ENCODE data around the gene IAH1.

IAH1 gene

GRCh38 chr2:9462313-9462712, 12.0 kb upstream of the IAH1 start:
- peaks cover 7 to 14% of the 10 kb centered on the region in 2 donors for H3K4me1 Mint-ChIP-seq (ENCODE audit: low read depth in 2 of 2)
- ATAC-seq (replicated peaks) (no peak), DNase-seq (no peak)
- H3K27me3 Mint-ChIP-seq, result no peaks in the 10 kb centered on the region
- H3K4me3 Mint-ChIP-seq, result no peak overlapping the region
- no peaks in the 10 kb centered on the region for H3K9me3 Mint-ChIP-seq
- H3K27ac Mint-ChIP-seq, result no peak overlapping the region
- H3K36me3 Mint-ChIP-seq (ENCODE audit: insufficient read depth), result peaks cover 32% of the 10 kb centered on the region

GRCh38 chr2:9462886-9463697, 11.3 kb upstream of the IAH1 start:
- H3K27ac Mint-ChIP-seq, result peak overlapping the region; percentile 69 to 78
- peaks cover 7 to 14% of the 10 kb centered on the region in 2 donors for H3K4me1 Mint-ChIP-seq (ENCODE audit: low read depth in 2 of 2)
- ATAC-seq (replicated peaks) (peak; percentile 77), DNase-seq (no peak)
- H3K27me3 Mint-ChIP-seq, result no peaks in the 10 kb centered on the region
- no peaks in the 10 kb centered on the region for H3K9me3 Mint-ChIP-seq
- no peak overlapping the region for H3K4me3 Mint-ChIP-seq
- H3K36me3 Mint-ChIP-seq (ENCODE audit: insufficient read depth), result peaks cover 27% of the 10 kb centered on the region

GRCh38 chr2:9463698-9464034, 10.7 kb upstream of the IAH1 start:
- Mint-ChIP-seq H3K27me3 (no peaks in the 10 kb centered on the region), H3K36me3 (ENCODE audit: insufficient read depth) (peaks cover 26% of the 10 kb centered on the region), H3K9me3 (no peaks in the 10 kb centered on the region), H3K4me1 (ENCODE audit: low read depth in 2 of 2) (peaks cover 7 to 14% of the 10 kb centered on the region in 2 donors), H3K4me3 (no peak overlapping the region), H3K27ac (peak overlapping the region; percentile 69 to 78)
- ATAC-seq (replicated peaks) (peak; percentile 90), DNase-seq (peak in 2 of 3 experiments; percentile 5 to 13)

GRCh38 chr2:9465170-9465569, 9.2 kb upstream of the IAH1 start:
- H3K4me1 Mint-ChIP-seq (ENCODE audit: low read depth in 2 of 2), result peaks cover 7 to 14% of the 10 kb centered on the region in 2 donors
- peaks cover 16% of the 10 kb centered on the region for H3K36me3 Mint-ChIP-seq (ENCODE audit: insufficient read depth)

GRCh38 chr2:9466147-9466683, 8.1 kb upstream of the IAH1 start:
- Mint-ChIP-seq H3K27ac (no peak overlapping the region), H3K4me3 (no peak overlapping the region), H3K27me3 (no peaks in the 10 kb centered on the region), H3K36me3 (ENCODE audit: insufficient read depth) (peaks cover 10% of the 10 kb centered on the region), H3K9me3 (no peaks in the 10 kb centered on the region), H3K4me1 (ENCODE audit: low read depth in 2 of 2) (peaks cover 7 to 14% of the 10 kb centered on the region in 2 donors)
- DNase-seq, result no peak
- no peak for ATAC-seq (replicated peaks)

More at GRCh38 chr2:9465170-9465569, 9.2 kb upstream of the IAH1 start:
- Mint-ChIP-seq H3K4me3 (no peak overlapping the region), H3K27me3 (no peaks in the 10 kb centered on the region), H3K9me3 (no peaks in the 10 kb centered on the region), H3K27ac (no peak overlapping the region)
- ATAC-seq (replicated peaks) (no peak), DNase-seq (no peak)

- H3K9me3 Mint-ChIP-seq, result no peaks in the 10 kb centered on the region
- no peaks in the 10 kb centered on the region for H3K27me3 Mint-ChIP-seq
- H3K36me3 Mint-ChIP-seq (ENCODE audit: insufficient read depth), result peaks cover 11% of the 10 kb centered on the region
- H3K4me1 Mint-ChIP-seq (ENCODE audit: low read depth in 2 of 2), result peaks cover 7 to 13% of the 10 kb centered on the region in 2 donors
- no peak overlapping the region for H3K27ac Mint-ChIP-seq
- no peak overlapping the region for H3K4me3 Mint-ChIP-seq
- DNase-seq (no peak), ATAC-seq (replicated peaks) (no peak)
Measured at GRCh38 chr2:9467687-9468086, 6.7 kb upstream of the IAH1 start.

- Mint-ChIP-seq H3K27ac (no peak overlapping the region), H3K36me3 (ENCODE audit: insufficient read depth) (peaks cover 29% of the 10 kb centered on the region), H3K4me1 (ENCODE audit: low read depth in 2 of 2) (peaks cover 12 to 15% of the 10 kb centered on the region in 2 donors), H3K27me3 (no peaks in the 10 kb centered on the region), H3K4me3 (no peak overlapping the region), H3K9me3 (no peaks in the 10 kb centered on the region)
- DNase-seq (no peak), ATAC-seq (replicated peaks) (no peak)
Measured at GRCh38 chr2:9471206-9471605, 3.1 kb upstream of the IAH1 start.

- Mint-ChIP-seq H3K27me3 (no peaks in the 10 kb centered on the region), H3K4me1 (ENCODE audit: low read depth in 2 of 2) (peaks cover 23 to 28% of the 10 kb centered on the region in 2 donors), H3K9me3 (no peaks in the 10 kb centered on the region), H3K4me3 (peak overlapping the region; percentile 82 to 83), H3K27ac (peak overlapping the region; percentile 94 to 95), H3K36me3 (ENCODE audit: insufficient read depth) (peaks cover 32% of the 10 kb centered on the region)
- ATAC-seq (replicated peaks) (no peak), DNase-seq (no peak)
Measured at GRCh38 chr2:9472511-9472910, 1.8 kb upstream of the IAH1 start.

GRCh38 chr2:9473308-9473984, 905 bp upstream of the IAH1 start:
- Mint-ChIP-seq H3K27me3 (no peaks in the 10 kb centered on the region), H3K9me3 (no peaks in the 10 kb centered on the region)
- ATAC-seq (replicated peaks), result no peak

GRCh38 chr2:9473985-9474360, 378 bp upstream of the IAH1 start:
- peak; percentile 68 for ATAC-seq (replicated peaks)
- Mint-ChIP-seq H3K4me1 (ENCODE audit: low read depth in 2 of 2) (peaks cover 27 to 31% of the 10 kb centered on the region in 2 donors), H3K9me3 (no peaks in the 10 kb centered on the region), H3K27ac (peak overlapping the region; percentile 94 to 95), H3K36me3 (ENCODE audit: insufficient read depth) (peaks cover 31% of the 10 kb centered on the region), H3K4me3 (peak overlapping the region; percentile 82 to 83), H3K27me3 (no peaks in the 10 kb centered on the region)
- DNase-seq, result peak; percentile 47 to 66 (median 51)

More at GRCh38 chr2:9473308-9473984, 905 bp upstream of the IAH1 start:
- H3K27ac Mint-ChIP-seq, result peak overlapping the region; percentile 94 to 95
- no peak for DNase-seq
- H3K4me1 Mint-ChIP-seq (ENCODE audit: low read depth in 2 of 2), result peaks cover 25 to 30% of the 10 kb centered on the region in 2 donors
- peak overlapping the region; percentile 82 to 83 for H3K4me3 Mint-ChIP-seq
- peaks cover 32% of the 10 kb centered on the region for H3K36me3 Mint-ChIP-seq (ENCODE audit: insufficient read depth)

- Mint-ChIP-seq H3K27me3 (no peaks in the 10 kb centered on the region), H3K4me3 (no peak overlapping the region), H3K9me3 (no peaks in the 10 kb centered on the region), H3K27ac (peak overlapping the region in 1 of 2 donors; percentile 21), H3K36me3 (ENCODE audit: insufficient read depth) (peaks cover 48% of the 10 kb centered on the region), H3K4me1 (ENCODE audit: low read depth in 2 of 2) (peaks cover 29 to 40% of the 10 kb centered on the region in 2 donors)
- DNase-seq (no peak), ATAC-seq (replicated peaks) (no peak)
Measured at GRCh38 chr2:9477914-9478313, 3.6 kb downstream of the IAH1 start.

- no peak for ATAC-seq (replicated peaks)
- no peaks in the 10 kb centered on the region for H3K9me3 Mint-ChIP-seq
- peaks cover 47% of the 10 kb centered on the region for H3K36me3 Mint-ChIP-seq (ENCODE audit: insufficient read depth)
- DNase-seq, result no peak
- peak overlapping the region; percentile 16 to 21 for H3K27ac Mint-ChIP-seq
- H3K27me3 Mint-ChIP-seq, result no peaks in the 10 kb centered on the region
- H3K4me3 Mint-ChIP-seq, result no peak overlapping the region
- H3K4me1 Mint-ChIP-seq (ENCODE audit: low read depth in 2 of 2), result peaks cover 27 to 36% of the 10 kb centered on the region in 2 donors
Measured at GRCh38 chr2:9478526-9478925, 4.2 kb downstream of the IAH1 start.

GRCh38 chr2:9480157-9480556, 5.8 kb downstream of the IAH1 start:
- Mint-ChIP-seq H3K4me1 (ENCODE audit: low read depth in 2 of 2) (peaks cover 26 to 36% of the 10 kb centered on the region in 2 donors), H3K27ac (peak overlapping the region; percentile 16 to 35), H3K4me3 (no peak overlapping the region), H3K27me3 (no peaks in the 10 kb centered on the region), H3K36me3 (ENCODE audit: insufficient read depth) (peaks cover 58% of the 10 kb centered on the region), H3K9me3 (no peaks in the 10 kb centered on the region)
- no peak for ATAC-seq (replicated peaks)
- DNase-seq, result no peak

All from effector memory CD8-positive, alpha-beta T cell (primary cell).